GM21390 (cell line): Measurements from ENCODE around the gene UGGT1.
A peak's percentile ranks its signal among the peaks of the same experiment; 100 is the strongest.

ENCODE experiments used
- ATAC-seq: cut with Tn5 transposase; IDR thresholded peaks from one replicate; pipeline ENCODE4 v1.9.1; 2021; ENCODE audit not compliant: unreplicated experiment

Gene UGGT1

GRCh38 chr2:128214251-128214650 is 123.3 kb downstream of the UGGT1 start:
- ATAC-seq = no peak

GRCh38 chr2:128214866-128215460 is 124.0 kb downstream of the UGGT1 start:
- ATAC-seq = no peak

- no peak for ATAC-seq
Measured at GRCh38 chr2:128215897-128216642, 125.1 kb downstream of the UGGT1 start.

- ATAC-seq = no peak
Measured at GRCh38 chr2:128217671-128218070, 126.7 kb downstream of the UGGT1 start.

- ATAC-seq = no peak
Measured at GRCh38 chr2:128219891-128220290, 128.9 kb downstream of the UGGT1 start.

- ATAC-seq = no peak
Measured at GRCh38 chr2:128227862-128228261, 136.9 kb downstream of the UGGT1 start.

- no peak for ATAC-seq
Measured at GRCh38 chr2:128228894-128229293, 137.9 kb downstream of the UGGT1 start.

GRCh38 chr2:128232965-128233789 is 142.2 kb downstream of the UGGT1 start:
- ATAC-seq = peak; percentile 98

GRCh38 chr2:128233790-128234395 is 142.9 kb downstream of the UGGT1 start:
- no peak for ATAC-seq

- no peak for ATAC-seq
Measured at GRCh38 chr2:128234613-128235012, 143.6 kb downstream of the UGGT1 start.

GRCh38 chr2:128235581-128235980 is 144.6 kb downstream of the UGGT1 start:
- ATAC-seq = no peak

- ATAC-seq = no peak
Measured at GRCh38 chr2:128236491-128237035, 145.6 kb downstream of the UGGT1 start.

GRCh38 chr2:128237081-128237534 is 146.1 kb downstream of the UGGT1 start:
- no peak for ATAC-seq

GRCh38 chr2:128237911-128238697 is 147.1 kb downstream of the UGGT1 start:
- ATAC-seq = no peak

GRCh38 chr2:128241896-128242295 is 150.9 kb downstream of the UGGT1 start:
- ATAC-seq = no peak
